Activated naive CD8-positive, alpha-beta T cell treated with anti-CD3 and anti-CD28 coated beads, Interleukin-2, amount 50 U/mL, for 24 hours (primary cell): ENCODE results near the gene TRAFD1.

Source experiments
- ATAC-seq: fragments of 150-1000 bp; cut with Tn5 transposase; one replicate; pipeline ENCODE4 v1.10.0; 2021
- DNase-seq: peaks from one replicate; pipeline ENCODE4 v3.0.0; 2021
- H3K27ac Mint-ChIP-seq: one replicate; pipeline ENCODE4 v1.8.0; 2021; ENCODE audit warnings: mild to moderate bottlenecking, mixed read lengths
- H3K27me3 Mint-ChIP-seq: one replicate; pipeline ENCODE4 v1.8.0; 2021; ENCODE audit warnings: mixed read lengths
- H3K36me3 Mint-ChIP-seq: one replicate; pipeline ENCODE4 v1.8.0; 2021; ENCODE audit warnings: low read depth, mixed read lengths
- H3K4me1 Mint-ChIP-seq: one replicate; pipeline ENCODE4 v1.8.0; 2021; ENCODE audit warnings: mixed read lengths
- H3K4me3 Mint-ChIP-seq: one replicate; pipeline ENCODE4 v1.8.0; 2021; ENCODE audit warnings: mild to moderate bottlenecking, moderate library complexity, mixed read lengths
- H3K9me3 Mint-ChIP-seq: one replicate; pipeline ENCODE4 v1.8.0; 2021; ENCODE audit warnings: mixed read lengths

Gene TRAFD1

GRCh38 chr12:112185093-112185923, 59.9 kb downstream of the TRAFD1 start:
- ATAC-seq (no peak), DNase-seq (no peak)
- Mint-ChIP-seq H3K36me3 (peaks cover 20% of the 10 kb centered on the region), H3K4me3 (no peak overlapping the region), H3K27ac (no peak overlapping the region), H3K27me3 (no peaks in the 10 kb centered on the region), H3K9me3 (no peaks in the 10 kb centered on the region), H3K4me1 (peaks cover 22% of the 10 kb centered on the region)

GRCh38 chr12:112188130-112188830, 62.9 kb downstream of the TRAFD1 start:
- DNase-seq (no peak), ATAC-seq (no peak)
- peaks cover 8% of the 10 kb centered on the region for H3K4me1 Mint-ChIP-seq
- no peak overlapping the region for H3K27ac Mint-ChIP-seq
- H3K27me3 Mint-ChIP-seq, result no peaks in the 10 kb centered on the region
- H3K36me3 Mint-ChIP-seq, result peaks cover 18% of the 10 kb centered on the region
- H3K4me3 Mint-ChIP-seq, result no peak overlapping the region
- no peaks in the 10 kb centered on the region for H3K9me3 Mint-ChIP-seq

- Mint-ChIP-seq H3K4me3 (no peak overlapping the region), H3K36me3 (peaks cover 12% of the 10 kb centered on the region), H3K9me3 (no peaks in the 10 kb centered on the region), H3K27ac (no peak overlapping the region), H3K4me1 (no peaks in the 10 kb centered on the region), H3K27me3 (no peaks in the 10 kb centered on the region)
- no peak for DNase-seq
- ATAC-seq, result no peak
Measured at GRCh38 chr12:112190231-112191025, 65.1 kb downstream of the TRAFD1 start.

- no peak for ATAC-seq
- DNase-seq, result no peak
- Mint-ChIP-seq H3K36me3 (peaks cover 12% of the 10 kb centered on the region), H3K9me3 (no peaks in the 10 kb centered on the region), H3K27me3 (no peaks in the 10 kb centered on the region), H3K27ac (no peak overlapping the region), H3K4me3 (no peak overlapping the region), H3K4me1 (no peaks in the 10 kb centered on the region)
Measured at GRCh38 chr12:112191201-112191600, 65.8 kb downstream of the TRAFD1 start.

- Mint-ChIP-seq H3K4me1 (no peaks in the 10 kb centered on the region), H3K4me3 (no peak overlapping the region), H3K27ac (no peak overlapping the region), H3K9me3 (no peaks in the 10 kb centered on the region), H3K27me3 (no peaks in the 10 kb centered on the region), H3K36me3 (peaks cover 12% of the 10 kb centered on the region)
- ATAC-seq (no peak), DNase-seq (no peak)
Measured at GRCh38 chr12:112191840-112192321, 66.5 kb downstream of the TRAFD1 start.

- Mint-ChIP-seq H3K9me3 (no peaks in the 10 kb centered on the region), H3K27ac (no peak overlapping the region), H3K4me3 (no peak overlapping the region), H3K36me3 (peaks cover 15% of the 10 kb centered on the region), H3K4me1 (no peaks in the 10 kb centered on the region), H3K27me3 (no peaks in the 10 kb centered on the region)
- DNase-seq (no peak), ATAC-seq (no peak)
Measured at GRCh38 chr12:112192475-112192874, 67.1 kb downstream of the TRAFD1 start.

GRCh38 chr12:112194601-112195247, 69.4 kb downstream of the TRAFD1 start:
- Mint-ChIP-seq H3K4me1 (no peaks in the 10 kb centered on the region), H3K36me3 (peaks cover 17% of the 10 kb centered on the region), H3K27ac (no peak overlapping the region), H3K9me3 (no peaks in the 10 kb centered on the region), H3K27me3 (no peaks in the 10 kb centered on the region), H3K4me3 (no peak overlapping the region)
- no peak for DNase-seq
- ATAC-seq, result no peak

GRCh38 chr12:112196196-112196875, 71.0 kb downstream of the TRAFD1 start:
- H3K9me3 Mint-ChIP-seq, result no peaks in the 10 kb centered on the region
- H3K27ac Mint-ChIP-seq, result no peak overlapping the region
- H3K27me3 Mint-ChIP-seq, result no peaks in the 10 kb centered on the region
- H3K4me1 Mint-ChIP-seq, result no peaks in the 10 kb centered on the region
- no peak overlapping the region for H3K4me3 Mint-ChIP-seq
- DNase-seq (no peak), ATAC-seq (no peak)
- peaks cover 14% of the 10 kb centered on the region for H3K36me3 Mint-ChIP-seq

- no peak overlapping the region for H3K27ac Mint-ChIP-seq
- no peaks in the 10 kb centered on the region for H3K9me3 Mint-ChIP-seq
- ATAC-seq (peak; percentile 87), DNase-seq (peak; percentile 56)
- no peaks in the 10 kb centered on the region for H3K27me3 Mint-ChIP-seq
- no peaks in the 10 kb centered on the region for H3K4me1 Mint-ChIP-seq
- H3K4me3 Mint-ChIP-seq, result no peak overlapping the region
- H3K36me3 Mint-ChIP-seq, result peaks cover 8% of the 10 kb centered on the region
Measured at GRCh38 chr12:112198120-112198733, 72.9 kb downstream of the TRAFD1 start.

GRCh38 chr12:112199136-112199535, 73.8 kb downstream of the TRAFD1 start:
- Mint-ChIP-seq H3K27ac (no peak overlapping the region), H3K27me3 (no peaks in the 10 kb centered on the region), H3K36me3 (peaks cover 9% of the 10 kb centered on the region), H3K4me3 (no peak overlapping the region), H3K9me3 (no peaks in the 10 kb centered on the region), H3K4me1 (no peaks in the 10 kb centered on the region)
- no peak for DNase-seq
- no peak for ATAC-seq
